Activated CD4-positive, alpha-beta T cell treated with anti-CD3 and anti-CD28 coated beads for 4 hours (primary cell): ENCODE measurements around the gene LOXHD1.

Experiments
- DNase-seq, 2 donors: peaks; one replicate each; pipeline ENCODE4 v3.0.0-alpha.2; 2020

LOXHD1 gene

GRCh38 chr18:46445522-46446313 lies 211.3 kb downstream of the LOXHD1 start:
- no peak for DNase-seq

GRCh38 chr18:46439037-46439436 lies 218.0 kb downstream of the LOXHD1 start:
- DNase-seq = no peak

DNA sequence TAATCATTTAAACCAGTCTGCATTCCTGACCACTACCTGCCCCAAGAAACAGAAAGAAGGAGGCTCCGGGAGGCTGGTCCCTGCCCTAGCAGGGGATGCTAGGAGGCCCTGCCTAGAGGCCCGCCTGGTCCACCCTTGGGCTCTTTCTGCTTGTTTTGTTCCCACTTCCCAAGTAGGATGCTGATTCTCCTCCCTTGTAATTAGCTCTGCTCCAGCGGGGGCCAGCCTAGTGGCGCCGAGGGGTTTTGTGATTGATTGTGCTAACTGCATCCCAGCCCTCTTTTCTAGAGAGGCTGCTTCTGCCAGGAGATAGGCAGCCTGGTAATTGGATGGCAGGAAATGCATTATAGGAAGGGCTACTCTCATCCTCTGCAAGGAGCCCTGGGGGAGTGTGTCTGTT lies 220.0 kb downstream of the LOXHD1 start:
- DNase-seq = no peak

DNA sequence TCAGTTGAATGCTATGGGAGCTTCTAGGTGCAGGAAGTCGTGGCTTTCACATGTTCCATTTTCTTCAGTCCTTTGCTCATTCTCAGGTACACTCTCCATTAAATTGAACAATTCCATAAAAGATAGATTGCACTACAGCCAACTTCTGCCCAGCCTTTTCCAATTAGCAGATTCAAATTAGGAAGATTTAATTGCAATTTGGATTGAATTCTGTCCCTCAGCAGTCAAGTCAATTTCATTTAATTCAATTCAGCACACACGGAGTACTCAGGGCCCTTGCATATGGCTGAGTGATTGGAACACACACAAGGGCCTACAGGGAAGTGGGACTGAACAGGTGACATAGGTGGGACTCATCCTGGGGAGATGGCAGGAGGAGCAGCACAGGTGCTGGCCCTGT lies 220.4 kb downstream of the LOXHD1 start:
- DNase-seq = no peak

DNA sequence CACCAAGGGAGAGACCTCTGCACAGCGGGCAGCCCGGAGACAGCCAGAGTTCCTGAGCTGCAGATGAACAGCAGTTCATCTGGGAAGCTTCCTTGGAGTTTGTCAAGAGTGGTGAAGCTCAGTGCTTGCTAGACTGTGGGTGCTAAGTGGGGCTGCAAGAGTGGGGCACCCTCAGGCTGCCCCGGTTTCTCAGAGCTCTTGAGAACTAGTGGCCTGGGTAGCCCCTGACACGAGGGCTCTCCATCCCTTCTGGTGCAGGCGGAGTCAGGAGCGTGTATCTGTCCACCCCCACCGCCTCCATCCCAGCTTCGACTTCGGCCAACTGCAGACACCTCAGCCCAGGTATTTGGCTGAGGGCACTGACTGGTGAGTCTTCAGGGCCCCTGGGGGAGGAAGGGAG lies 222.0 kb downstream of the LOXHD1 start:
- no peak for DNase-seq

- DNase-seq = no peak
Observed at GRCh38 chr18:46434629-46435028, 222.4 kb downstream of the LOXHD1 start.

DNA sequence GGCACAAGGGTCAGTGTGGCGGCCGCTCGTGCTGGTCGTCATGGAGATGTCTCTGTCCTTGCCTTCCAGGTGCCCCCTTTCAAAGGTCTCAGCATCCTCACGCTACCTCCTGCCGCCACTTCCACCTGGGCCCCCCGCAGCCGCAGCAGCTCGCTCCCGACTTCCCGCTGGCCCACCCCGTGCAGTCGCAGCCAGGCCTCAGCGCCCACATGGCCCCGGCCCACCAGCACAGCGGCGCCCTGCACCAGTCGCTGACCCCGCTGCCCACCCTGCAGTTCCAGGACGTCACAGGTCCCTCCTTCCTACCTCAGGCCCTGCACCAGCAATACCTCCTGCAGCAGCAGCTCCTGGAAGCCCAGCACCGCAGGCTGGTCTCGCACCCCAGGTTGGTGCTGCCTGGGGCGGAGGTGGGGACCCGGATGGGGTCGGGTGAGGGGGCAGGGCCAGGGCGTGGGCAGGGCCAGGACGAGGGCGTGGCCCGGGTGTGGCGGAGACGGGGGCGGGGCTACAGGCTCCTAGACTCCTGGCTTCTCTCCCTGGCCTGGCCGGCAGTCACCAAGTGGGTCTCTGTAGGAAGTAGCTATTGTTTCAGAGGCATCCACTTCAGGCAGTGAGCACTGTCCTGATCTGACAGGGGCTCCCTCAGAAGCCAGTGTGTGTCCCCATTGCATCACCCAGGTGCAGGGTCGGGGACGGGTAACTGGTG lies 223.7 kb downstream of the LOXHD1 start:
- no peak for DNase-seq

DNA sequence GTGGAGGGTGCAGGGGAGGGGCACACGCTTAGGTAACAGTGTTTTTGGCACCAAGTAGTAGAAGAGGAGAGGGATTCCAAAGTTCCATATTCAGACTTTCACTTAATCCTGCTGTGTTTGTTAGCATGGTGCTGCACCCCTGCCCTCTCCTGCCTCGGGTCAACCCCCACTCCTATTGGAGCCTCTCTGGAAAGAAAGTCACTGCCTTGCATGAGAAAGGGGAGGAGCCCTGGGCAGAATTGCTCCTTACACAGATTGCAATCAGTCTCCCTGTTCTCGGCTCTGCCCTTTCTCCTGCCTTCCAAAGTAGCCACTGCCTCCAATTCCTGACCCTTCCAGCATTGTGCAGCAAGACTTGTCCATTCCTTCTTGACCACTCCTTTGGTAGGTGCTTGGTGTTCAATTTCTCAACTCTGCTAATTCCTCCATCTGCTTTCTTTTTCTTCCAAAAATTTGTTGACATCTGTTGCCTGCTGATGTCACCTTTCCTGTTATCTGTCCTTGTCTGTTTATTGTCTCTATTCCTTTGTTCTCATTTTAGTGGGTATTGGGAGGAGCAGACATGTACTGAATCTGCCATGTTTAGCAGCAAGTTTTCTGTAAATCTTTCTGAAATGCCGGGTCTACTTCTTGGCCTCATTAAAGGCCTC lies 225.4 kb downstream of the LOXHD1 start:
- DNase-seq = no peak

DNA sequence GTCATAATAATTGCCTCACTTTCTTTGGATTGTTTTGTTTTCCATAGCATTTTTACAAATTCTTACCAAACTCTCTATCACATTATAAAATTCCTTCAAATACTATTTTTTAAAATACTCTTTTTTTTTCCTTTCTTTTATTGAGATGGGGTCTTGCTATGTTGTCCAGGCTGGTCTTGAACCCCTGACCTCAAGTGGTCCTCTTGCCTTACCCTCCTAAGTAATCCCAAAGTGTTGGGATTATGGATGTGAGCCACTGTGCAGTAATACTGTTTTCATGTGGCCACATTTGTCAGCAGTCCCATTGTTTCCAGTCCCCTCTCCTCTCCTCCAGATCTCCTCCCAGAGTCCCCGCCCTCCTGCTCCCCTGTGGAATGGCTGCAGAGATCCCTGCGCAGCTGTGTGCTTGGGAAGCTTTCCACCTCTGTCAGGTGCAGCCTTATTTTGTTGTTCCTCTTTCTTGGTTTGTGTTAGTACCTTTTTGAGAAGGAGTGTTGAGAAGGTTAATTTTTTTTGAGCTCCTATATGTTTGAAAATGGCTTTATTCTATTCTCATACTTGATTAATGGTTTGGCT lies 227.3 kb downstream of the LOXHD1 start:
- no peak for DNase-seq

DNA sequence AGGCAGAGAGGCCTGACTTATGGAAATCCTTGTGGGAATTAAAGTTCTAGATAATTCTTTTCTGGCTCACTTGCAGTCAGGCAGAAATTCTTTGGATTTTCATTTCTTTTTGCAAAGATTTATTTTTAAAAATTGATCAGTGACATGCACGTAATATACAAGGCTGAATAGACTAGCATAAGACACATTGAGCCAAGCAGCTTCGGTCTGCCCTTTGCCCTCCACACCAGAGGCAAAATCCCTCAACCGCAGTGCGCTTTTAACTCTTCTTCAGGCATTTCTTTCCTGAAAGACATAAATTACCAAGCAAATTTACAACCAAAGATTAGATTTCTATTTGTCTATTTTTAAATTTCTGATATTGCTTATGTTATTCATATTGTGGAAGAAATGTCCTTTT lies 227.9 kb downstream of the LOXHD1 start:
- no peak for DNase-seq

DNA sequence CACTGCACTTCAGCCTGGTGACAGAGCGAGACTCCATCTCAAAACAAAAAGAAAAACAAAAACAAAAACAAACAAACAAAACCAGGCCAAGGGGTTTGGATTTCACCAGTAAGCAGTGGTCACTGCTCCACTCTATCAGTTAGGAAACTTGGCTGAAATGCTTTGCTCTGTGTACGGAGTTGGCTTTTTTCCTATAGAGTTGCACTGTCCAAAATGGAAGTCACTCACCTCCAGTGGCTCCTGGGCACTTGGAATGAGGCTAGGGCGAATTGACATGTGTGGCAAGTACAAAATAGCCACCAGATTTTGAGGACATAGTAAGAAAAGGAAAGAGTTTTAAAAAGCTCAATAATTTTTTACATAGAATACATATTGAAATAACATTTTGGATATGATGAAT lies 228.7 kb downstream of the LOXHD1 start:
- DNase-seq = no peak

- no peak for DNase-seq
Observed at GRCh38 chr18:46427216-46427995, 229.6 kb downstream of the LOXHD1 start.
